ENCODE data around the gene C1orf159. TPM values are rescaled to one million over a fixed set of nuclear protein-coding genes. Genes with fewer than 3 reads are reported as not detected.

Gene C1orf159
- total and polyA plus RNA-seq, 2 experiments from 2014 or later = 7.1 to 25.1 TPM

DNA sequence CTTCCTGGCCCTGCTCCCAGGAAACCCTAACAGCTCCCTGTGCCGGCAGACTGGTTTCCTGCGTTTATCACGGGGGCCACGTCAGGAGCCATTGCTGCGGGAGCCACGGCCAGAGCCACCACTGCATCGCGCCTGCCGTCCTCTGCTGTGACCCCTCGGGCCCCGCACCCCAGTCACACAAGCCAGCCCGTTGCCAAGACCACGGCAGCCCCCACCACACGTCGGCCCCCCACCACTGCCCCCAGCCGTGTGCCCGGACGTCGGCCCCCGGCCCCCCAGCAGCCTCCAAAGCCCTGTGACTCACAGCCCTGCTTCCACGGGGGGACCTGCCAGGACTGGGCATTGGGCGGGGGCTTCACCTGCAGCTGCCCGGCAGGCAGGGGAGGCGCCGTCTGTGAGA is 67.9 kb downstream of the C1orf159 start:
- H3K4me2 ChIP-seq = no peak overlapping the region
- no peaks in the 10 kb centered on the region for H3K9me2 ChIP-seq (replicated peaks; ENCODE audit: insufficient read depth)
- H3K4me3 ChIP-seq = no peak overlapping the region
- 94% methylated on average over 3 of the region's 25 CpGs for WGBS (ENCODE audit: low lambda C conversion rate, missing lambda C conversion rate)
- H3K9me3 ChIP-seq (ENCODE audit: low read depth) = no peaks in the 10 kb centered on the region
- TF ChIP-seq, protein P1, sequence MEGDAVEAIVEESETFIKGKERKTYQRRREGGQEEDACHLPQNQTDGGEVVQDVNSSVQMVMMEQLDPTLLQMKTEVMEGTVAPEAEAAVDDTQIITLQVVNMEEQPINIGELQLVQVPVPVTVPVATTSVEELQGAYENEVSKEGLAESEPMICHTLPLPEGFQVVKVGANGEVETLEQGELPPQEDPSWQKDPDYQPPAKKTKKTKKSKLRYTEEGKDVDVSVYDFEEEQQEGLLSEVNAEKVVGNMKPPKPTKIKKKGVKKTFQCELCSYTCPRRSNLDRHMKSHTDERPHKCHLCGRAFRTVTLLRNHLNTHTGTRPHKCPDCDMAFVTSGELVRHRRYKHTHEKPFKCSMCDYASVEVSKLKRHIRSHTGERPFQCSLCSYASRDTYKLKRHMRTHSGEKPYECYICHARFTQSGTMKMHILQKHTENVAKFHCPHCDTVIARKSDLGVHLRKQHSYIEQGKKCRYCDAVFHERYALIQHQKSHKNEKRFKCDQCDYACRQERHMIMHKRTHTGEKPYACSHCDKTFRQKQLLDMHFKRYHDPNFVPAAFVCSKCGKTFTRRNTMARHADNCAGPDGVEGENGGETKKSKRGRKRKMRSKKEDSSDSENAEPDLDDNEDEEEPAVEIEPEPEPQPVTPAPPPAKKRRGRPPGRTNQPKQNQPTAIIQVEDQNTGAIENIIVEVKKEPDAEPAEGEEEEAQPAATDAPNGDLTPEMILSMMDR (IDR thresholded peaks at IDR 0.05; ENCODE audit: poor library complexity) = no peak
- TF ChIP-seq EZH2 (IDR thresholded peaks at IDR 0.05; ENCODE audit: borderline replicate concordance) = no peak
- no peak for TF ChIP-seq EZH2phosphoT487 (IDR thresholded peaks at IDR 0.05; ENCODE audit: low read depth, severe bottlenecking, unreplicated experiment)
- no peaks in the 10 kb centered on the region for H3K27me3 ChIP-seq
- H3K4me1 ChIP-seq (ENCODE audit: insufficient read depth) = no peaks in the 10 kb centered on the region
- DNase-seq (ENCODE audit: low spot score) = no peak
- no peaks in the 10 kb centered on the region for H3K79me2 ChIP-seq
- no peak overlapping the region for H2AFZ ChIP-seq
- H4K20me1 ChIP-seq (ENCODE audit: insufficient read depth, poor library complexity, severe bottlenecking) = no peaks in the 10 kb centered on the region
- no peaks in the 10 kb centered on the region for H3K36me3 ChIP-seq (replicated peaks; ENCODE audit: insufficient read depth, low read depth)
- no peak overlapping the region for H3K27ac ChIP-seq

DNA sequence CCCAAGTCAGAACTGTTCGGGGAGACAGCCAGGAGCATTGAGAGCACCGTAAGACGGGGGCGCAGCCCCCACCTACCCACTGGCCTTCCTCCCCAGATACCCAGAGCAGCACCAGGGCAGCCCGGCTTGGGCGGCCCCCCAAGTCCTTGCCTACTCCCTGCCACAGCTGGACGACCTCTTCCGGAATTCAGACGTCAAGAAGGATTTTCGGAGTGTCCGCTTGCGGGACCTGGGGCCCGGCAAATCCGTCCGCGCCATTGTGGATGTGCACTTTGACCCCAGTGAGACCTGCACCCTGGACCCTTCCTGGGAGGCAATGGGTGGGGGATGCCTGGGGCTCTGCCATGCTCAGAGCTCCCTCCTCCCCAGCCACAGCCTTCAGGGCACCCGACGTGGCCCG is 68.5 kb downstream of the C1orf159 start:
- Histone ChIP-seq H3K27me3 (no peaks in the 10 kb centered on the region), H4K20me1 (ENCODE audit: insufficient read depth, poor library complexity, severe bottlenecking) (no peaks in the 10 kb centered on the region), H2AFZ (no peak overlapping the region), H3K9me3 (ENCODE audit: low read depth) (no peaks in the 10 kb centered on the region), H3K79me2 (no peaks in the 10 kb centered on the region), H3K9me2 (replicated peaks; ENCODE audit: insufficient read depth) (no peaks in the 10 kb centered on the region), H3K4me1 (ENCODE audit: insufficient read depth) (no peaks in the 10 kb centered on the region), H3K27ac (no peak overlapping the region), H3K4me3 (no peak overlapping the region), H3K36me3 (replicated peaks; ENCODE audit: insufficient read depth, low read depth) (no peaks in the 10 kb centered on the region), H3K4me2 (no peak overlapping the region)
- 95% methylated on average over 19 of the region's 19 CpGs for WGBS (ENCODE audit: low lambda C conversion rate, missing lambda C conversion rate)
- no peak for TF ChIP-seq EZH2 (IDR thresholded peaks at IDR 0.05; ENCODE audit: borderline replicate concordance)
- TF ChIP-seq EZH2phosphoT487 (IDR thresholded peaks at IDR 0.05; ENCODE audit: low read depth, severe bottlenecking, unreplicated experiment) = no peak
- TF ChIP-seq, protein P1 (IDR thresholded peaks at IDR 0.05; ENCODE audit: poor library complexity) = no peak
- DNase-seq (ENCODE audit: low spot score) = no peak

DNA sequence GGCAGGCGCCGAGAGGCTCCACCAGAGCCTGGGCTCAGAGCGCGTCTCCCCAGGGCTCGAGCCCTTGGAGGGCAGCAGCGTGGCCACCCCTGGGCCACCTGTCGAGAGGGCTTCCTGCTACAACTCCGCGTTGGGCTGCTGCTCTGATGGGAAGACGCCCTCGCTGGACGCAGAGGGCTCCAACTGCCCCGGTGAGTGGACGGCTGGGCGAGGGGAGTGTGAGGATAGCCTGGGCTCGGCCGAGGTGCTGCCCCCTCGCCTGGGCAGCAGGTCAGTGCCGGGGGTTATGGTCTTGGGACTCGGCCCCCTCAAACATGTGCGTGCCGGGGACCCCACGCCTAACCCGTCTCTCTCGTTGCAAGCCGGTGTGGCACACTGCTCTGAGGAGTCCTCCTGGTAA is 69.1 kb downstream of the C1orf159 start:
- no peak overlapping the region for H2AFZ ChIP-seq
- WGBS (ENCODE audit: low lambda C conversion rate, missing lambda C conversion rate) = 96% methylated on average over 21 of the region's 26 CpGs

More for the DNA sequence above, 69.1 kb downstream of the C1orf159 start:
- Histone ChIP-seq H3K4me3 (no peak overlapping the region), H3K79me2 (no peaks in the 10 kb centered on the region), H3K36me3 (replicated peaks; ENCODE audit: insufficient read depth, low read depth) (no peaks in the 10 kb centered on the region), H3K4me2 (no peak overlapping the region), H3K27ac (no peak overlapping the region), H3K9me3 (ENCODE audit: low read depth) (no peaks in the 10 kb centered on the region), H3K27me3 (no peaks in the 10 kb centered on the region), H3K4me1 (ENCODE audit: insufficient read depth) (no peaks in the 10 kb centered on the region), H4K20me1 (ENCODE audit: insufficient read depth, poor library complexity, severe bottlenecking) (no peaks in the 10 kb centered on the region), H3K9me2 (replicated peaks; ENCODE audit: insufficient read depth) (no peaks in the 10 kb centered on the region)
- TF ChIP-seq, protein P1 (IDR thresholded peaks at IDR 0.05; ENCODE audit: poor library complexity) = no peak
- no peak for TF ChIP-seq EZH2phosphoT487 (IDR thresholded peaks at IDR 0.05; ENCODE audit: low read depth, severe bottlenecking, unreplicated experiment)
- TF ChIP-seq EZH2 (IDR thresholded peaks at IDR 0.05; ENCODE audit: borderline replicate concordance) = no peak
- no peak for DNase-seq (ENCODE audit: low spot score)
